Naive thymus-derived CD8-positive, alpha-beta T cell (primary cell): ENCODE results near the gene CLDN10. TPM values are rescaled to one million over a fixed set of nuclear protein-coding genes. Genes with fewer than 3 reads are reported as not detected.
A peak's percentile ranks its signal among the peaks of the same experiment; 100 is the strongest.

ENCODE experiments used
- ATAC-seq, 2 donors: fragments of 150-1000 bp; cut with Tn5 transposase in 1 of 2; sonication (Bioruptor Pico), chemical (Tn5 transposase) in 1 of 2; 1 replicate in 1 of 2; 2 replicates in 1 of 2; pipeline ENCODE4 v1.10.0; 2021; ENCODE audit warnings: mild to moderate bottlenecking in 2 of 2, moderate library complexity in 2 of 2
- POLR2A ChIA-PET: fragments of 350-600 bp; sonication (Branson Sonifier 250); formaldehyde crosslinking; loops from one replicate; lab custom pipeline; 2021; ENCODE audit warnings: antibody characterized with exemption; lab: Charles Lee
- DNase-seq, 10 donors: peaks; one replicate each; pipeline versions ENCODE4 v3.0.0 to v3.0.0-alpha.2; 2020 to 2022
- H3K27ac Mint-ChIP-seq, 10 donors: one replicate each; pipeline ENCODE4 v1.8.0; 2020 to 2022; ENCODE audit warnings: mild to moderate bottlenecking in 10 of 10, mixed read lengths in 10 of 10, moderate library complexity in 4 of 10, inconsistent platforms in 1 of 10
- H3K27me3 Mint-ChIP-seq, 5 donors: one replicate each; pipeline ENCODE4 v1.8.0; 2021 to 2022; ENCODE audit warnings: mixed read lengths in 5 of 5
- H3K36me3 Mint-ChIP-seq, 3 donors: one replicate each; pipeline ENCODE4 v1.8.0; 2020 to 2022; ENCODE audit warnings: mixed read lengths in 3 of 3, mild to moderate bottlenecking in 2 of 3, inconsistent platforms in 1 of 3
- H3K4me1 Mint-ChIP-seq, 4 donors: one replicate each; pipeline ENCODE4 v1.8.0; 2021 to 2022; ENCODE audit warnings: mixed read lengths in 4 of 4
- H3K4me3 Mint-ChIP-seq, 10 donors: one replicate each; pipeline ENCODE4 v1.8.0; 2020 to 2022; ENCODE audit warnings: mild to moderate bottlenecking in 10 of 10, mixed read lengths in 10 of 10, moderate library complexity in 6 of 10, inconsistent platforms in 1 of 10
- H3K9me3 Mint-ChIP-seq, 9 donors: one replicate each; pipeline ENCODE4 v1.8.0; 2020 to 2022; ENCODE audit warnings: mixed read lengths in 9 of 9, mild to moderate bottlenecking in 3 of 9, inconsistent platforms in 1 of 9, moderate library complexity in 1 of 9
- polyA plus RNA-seq, 3 donors: library from polyadenylated mRNA; unstranded; fragments of 300-500 nt; fragmentation: Illumina TruSeq; gene quantifications; one replicate each; pipeline ENCODE4 v1.2.3, GENCODE V29; 2021
- total RNA-seq, 8 experiments: library from RNA in 2 of 8; stranded (reverse) in 2 of 8; gene quantifications; one replicate each; pipeline ENCODE4 v1.2.3 and lab custom pipeline; 2021 to 2026

The CLDN10 gene
- total and polyA plus RNA-seq, 5 experiments from 2014 or later = not detected

GRCh38 chr13:95607366-95607765 lies 54.8 kb downstream of the CLDN10 start:
- peaks cover 0 to 14% (median under 1%) of the 10 kb centered on the region in 5 donors for H3K27me3 Mint-ChIP-seq
- H3K9me3 Mint-ChIP-seq = no peaks in the 10 kb centered on the region
- peaks cover 0 to 1% (median 0%) of the 10 kb centered on the region in 4 donors for H3K4me1 Mint-ChIP-seq
- DNase-seq (no peak), ATAC-seq (no peak)
- no peak overlapping the region for H3K27ac Mint-ChIP-seq
- H3K36me3 Mint-ChIP-seq = no peaks in the 10 kb centered on the region
- no peak overlapping the region for H3K4me3 Mint-ChIP-seq
- POLR2A ChIA-PET = no interaction called here

DNA sequence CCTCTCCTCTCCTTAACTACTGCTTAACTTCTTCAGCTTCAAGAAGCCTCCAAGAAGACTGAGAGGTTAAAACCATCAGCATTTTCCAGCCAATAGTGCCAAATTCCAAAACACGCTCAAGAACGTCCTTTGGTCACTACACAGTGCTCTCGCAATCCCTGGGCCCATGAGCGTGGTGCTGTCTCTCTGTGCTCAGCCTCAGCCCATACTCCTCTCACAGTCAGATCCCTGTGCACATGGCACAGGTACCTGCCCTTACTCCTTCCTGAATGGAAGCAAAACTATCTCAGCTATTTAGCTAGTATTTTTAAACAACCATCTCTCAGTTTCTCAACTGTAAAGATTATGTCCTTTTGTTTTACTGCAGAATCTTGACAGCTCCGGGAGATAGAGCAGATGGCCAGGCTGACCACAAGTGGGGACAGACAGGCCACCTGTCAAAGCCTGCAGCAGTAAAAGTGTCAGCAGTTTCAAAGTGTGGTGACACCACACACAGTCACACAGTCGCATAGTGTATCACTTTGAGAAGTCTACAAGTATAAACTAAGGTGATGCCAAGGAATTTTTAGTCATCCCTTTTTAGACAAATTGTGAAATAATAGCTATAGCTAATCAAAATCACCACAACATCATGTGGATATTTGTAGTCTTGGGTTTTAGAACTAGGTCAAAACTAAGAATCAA lies 56.3 kb downstream of the CLDN10 start:
- Mint-ChIP-seq H3K4me1 (peaks cover 0 to 1% (median 0%) of the 10 kb centered on the region in 4 donors), H3K27me3 (peaks cover 0 to 10% (median 7%) of the 10 kb centered on the region in 5 donors), H3K27ac (no peak overlapping the region), H3K9me3 (no peaks in the 10 kb centered on the region), H3K36me3 (no peaks in the 10 kb centered on the region), H3K4me3 (no peak overlapping the region)
- no peak for ATAC-seq
- POLR2A ChIA-PET = no interaction called here
- no peak for DNase-seq

GRCh38 chr13:95614641-95615245 lies 62.2 kb downstream of the CLDN10 start:
- Mint-ChIP-seq H3K27ac (no peak overlapping the region), H3K4me3 (no peak overlapping the region), H3K9me3 (no peaks in the 10 kb centered on the region), H3K4me1 (no peaks in the 10 kb centered on the region), H3K36me3 (no peaks in the 10 kb centered on the region), H3K27me3 (peaks cover 0 to 16% (median 7%) of the 10 kb centered on the region in 5 donors)
- POLR2A ChIA-PET = no interaction called here
- DNase-seq = no peak
- no peak for ATAC-seq

GRCh38 chr13:95615539-95615938 lies 63.0 kb downstream of the CLDN10 start:
- H3K27ac Mint-ChIP-seq = peak overlapping the region in 1 of 10 donors; percentile 70
- no peak for ATAC-seq
- no peak overlapping the region for H3K4me3 Mint-ChIP-seq
- H3K9me3 Mint-ChIP-seq = no peaks in the 10 kb centered on the region
- H3K4me1 Mint-ChIP-seq = no peaks in the 10 kb centered on the region
- DNase-seq = no peak
- no peaks in the 10 kb centered on the region for H3K36me3 Mint-ChIP-seq
- H3K27me3 Mint-ChIP-seq = peaks cover under 1 to 16% (median 7%) of the 10 kb centered on the region in 5 donors
- POLR2A ChIA-PET = no interaction called here

DNA sequence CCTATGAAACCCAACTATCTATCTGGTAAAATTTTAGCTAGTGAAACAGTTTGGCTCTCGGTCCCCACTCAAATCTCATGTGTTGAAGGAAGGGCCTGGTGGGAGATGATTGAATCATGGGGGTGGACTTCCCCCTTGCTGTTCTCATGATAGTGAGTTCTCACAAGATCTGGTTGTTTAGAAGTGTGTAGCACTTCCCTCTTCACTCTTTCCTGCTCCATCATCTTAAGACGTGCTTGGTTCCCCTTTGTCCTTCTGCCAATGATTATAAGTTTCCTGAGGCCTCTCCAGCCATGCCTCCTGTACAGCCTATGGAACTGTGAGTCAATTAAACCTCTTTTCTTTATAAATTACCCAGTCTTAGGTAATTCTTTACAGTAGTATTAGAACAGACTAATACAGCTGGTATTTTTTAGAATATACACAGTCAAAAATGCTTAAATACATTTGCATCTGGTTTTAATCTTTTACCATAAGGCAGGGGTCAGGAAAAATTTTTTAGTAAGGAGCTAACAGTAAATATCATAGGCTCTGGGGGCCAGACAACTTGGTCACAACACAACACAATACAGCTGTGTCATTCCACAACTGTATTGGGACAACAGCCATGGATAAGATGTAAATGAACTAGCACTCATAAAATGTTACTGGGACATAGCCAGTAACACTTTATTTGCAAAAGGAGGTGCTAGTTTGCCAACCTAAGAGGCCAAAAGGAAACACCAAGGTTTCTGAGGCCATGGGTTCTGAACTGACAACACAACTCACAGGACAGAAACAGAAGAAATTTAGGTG lies 67.7 kb downstream of the CLDN10 start:
- DNase-seq = no peak
- no peak for ATAC-seq
- Mint-ChIP-seq H3K27ac (no peak overlapping the region), H3K27me3 (peaks cover 6 to 16% (median 14%) of the 10 kb centered on the region in 5 donors), H3K36me3 (no peaks in the 10 kb centered on the region), H3K4me1 (no peaks in the 10 kb centered on the region), H3K9me3 (no peaks in the 10 kb centered on the region), H3K4me3 (no peak overlapping the region)
- POLR2A ChIA-PET = no interaction called here

- no peak for ATAC-seq
- H3K4me1 Mint-ChIP-seq = no peaks in the 10 kb centered on the region
- DNase-seq = no peak
- POLR2A ChIA-PET = no interaction called here
- H3K4me3 Mint-ChIP-seq = no peak overlapping the region
- H3K27ac Mint-ChIP-seq = no peak overlapping the region
- peaks cover 9 to 19% (median 14%) of the 10 kb centered on the region in 5 donors for H3K27me3 Mint-ChIP-seq
- no peaks in the 10 kb centered on the region for H3K9me3 Mint-ChIP-seq
- H3K36me3 Mint-ChIP-seq = no peaks in the 10 kb centered on the region
These were observed 68.4 kb downstream of the CLDN10 start for GRCh38 chr13:95620825-95621498.

GRCh38 chr13:95623141-95623540 lies 70.6 kb downstream of the CLDN10 start:
- no peak for DNase-seq
- no peak overlapping the region for H3K4me3 Mint-ChIP-seq

GRCh38 chr13:95624020-95624419 lies 71.5 kb downstream of the CLDN10 start:
- ATAC-seq = no peak
- POLR2A ChIA-PET = no interaction called here
- Mint-ChIP-seq H3K27me3 (peaks cover 6 to 13% (median 10%) of the 10 kb centered on the region in 5 donors), H3K36me3 (no peaks in the 10 kb centered on the region), H3K4me1 (no peaks in the 10 kb centered on the region), H3K27ac (no peak overlapping the region), H3K9me3 (no peaks in the 10 kb centered on the region), H3K4me3 (no peak overlapping the region)
- peak in 4 of 10 donors; percentile 23 to 40 (median 31) for DNase-seq

More at GRCh38 chr13:95623141-95623540, 70.6 kb downstream of the CLDN10 start:
- Mint-ChIP-seq H3K9me3 (no peaks in the 10 kb centered on the region), H3K4me1 (no peaks in the 10 kb centered on the region), H3K27me3 (peaks cover 6 to 12% (median 10%) of the 10 kb centered on the region in 5 donors), H3K36me3 (no peaks in the 10 kb centered on the region), H3K27ac (no peak overlapping the region)
- ATAC-seq = no peak
- POLR2A ChIA-PET = no interaction called here

- H3K36me3 Mint-ChIP-seq = no peaks in the 10 kb centered on the region
- ATAC-seq (no peak), DNase-seq (no peak)
- no peaks in the 10 kb centered on the region for H3K9me3 Mint-ChIP-seq
- H3K27me3 Mint-ChIP-seq = peaks cover 4 to 18% (median 11%) of the 10 kb centered on the region in 5 donors
- no peaks in the 10 kb centered on the region for H3K4me1 Mint-ChIP-seq
- H3K27ac Mint-ChIP-seq = no peak overlapping the region
- H3K4me3 Mint-ChIP-seq = no peak overlapping the region
- POLR2A ChIA-PET = no interaction called here
These were observed 74.2 kb downstream of the CLDN10 start for GRCh38 chr13:95626768-95627167.

GRCh38 chr13:95627590-95627989 lies 75.1 kb downstream of the CLDN10 start:
- Mint-ChIP-seq H3K36me3 (no peaks in the 10 kb centered on the region), H3K27me3 (peaks cover 7 to 19% (median 14%) of the 10 kb centered on the region in 5 donors), H3K4me1 (no peaks in the 10 kb centered on the region), H3K27ac (no peak overlapping the region), H3K4me3 (no peak overlapping the region), H3K9me3 (no peaks in the 10 kb centered on the region)
- POLR2A ChIA-PET = no interaction called here
- DNase-seq = no peak
- no peak for ATAC-seq

DNA sequence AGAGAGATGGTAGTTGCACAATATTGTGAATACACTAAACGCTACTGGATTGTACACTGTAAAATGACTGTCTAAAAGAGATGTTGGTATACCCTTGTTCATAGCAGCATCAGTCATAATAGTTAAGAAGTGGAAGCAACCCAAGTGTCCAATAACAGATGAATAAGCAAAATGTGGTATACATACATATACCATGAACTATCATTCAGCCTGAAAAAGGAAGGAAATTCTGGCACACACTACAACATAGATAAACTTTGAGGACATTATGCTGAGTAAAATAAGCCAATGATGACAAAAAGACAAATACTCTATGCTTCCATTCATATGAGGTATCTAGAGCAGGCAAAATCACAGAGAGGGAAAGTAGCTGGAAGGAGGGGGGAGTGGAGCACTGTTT lies 76.0 kb downstream of the CLDN10 start:
- no peak overlapping the region for H3K27ac Mint-ChIP-seq
- POLR2A ChIA-PET = no interaction called here
- no peak for ATAC-seq

GRCh38 chr13:95629071-95629470 lies 76.6 kb downstream of the CLDN10 start:
- Mint-ChIP-seq H3K4me1 (peaks cover 0 to 2% (median 0%) of the 10 kb centered on the region in 4 donors), H3K36me3 (no peaks in the 10 kb centered on the region), H3K4me3 (no peak overlapping the region), H3K27ac (no peak overlapping the region), H3K27me3 (peaks cover 8 to 23% (median 19%) of the 10 kb centered on the region in 5 donors), H3K9me3 (no peaks in the 10 kb centered on the region)
- ATAC-seq (no peak), DNase-seq (no peak)
- POLR2A ChIA-PET = no interaction called here

More for the DNA sequence above, 76.0 kb downstream of the CLDN10 start:
- Mint-ChIP-seq H3K27me3 (peaks cover 8 to 23% (median 19%) of the 10 kb centered on the region in 5 donors), H3K9me3 (no peaks in the 10 kb centered on the region), H3K4me1 (no peaks in the 10 kb centered on the region), H3K4me3 (no peak overlapping the region), H3K36me3 (no peaks in the 10 kb centered on the region)
- no peak for DNase-seq
